ENCODE results near the gene ABCA13. TPM values are rescaled to one million over a fixed set of nuclear protein-coding genes. Genes with fewer than 3 reads are reported as not detected.

The ABCA13 gene
- total RNA-seq, 3 donors from 2014 or later, result 0.43 to 1.6 (median 1.1) TPM

DNA sequence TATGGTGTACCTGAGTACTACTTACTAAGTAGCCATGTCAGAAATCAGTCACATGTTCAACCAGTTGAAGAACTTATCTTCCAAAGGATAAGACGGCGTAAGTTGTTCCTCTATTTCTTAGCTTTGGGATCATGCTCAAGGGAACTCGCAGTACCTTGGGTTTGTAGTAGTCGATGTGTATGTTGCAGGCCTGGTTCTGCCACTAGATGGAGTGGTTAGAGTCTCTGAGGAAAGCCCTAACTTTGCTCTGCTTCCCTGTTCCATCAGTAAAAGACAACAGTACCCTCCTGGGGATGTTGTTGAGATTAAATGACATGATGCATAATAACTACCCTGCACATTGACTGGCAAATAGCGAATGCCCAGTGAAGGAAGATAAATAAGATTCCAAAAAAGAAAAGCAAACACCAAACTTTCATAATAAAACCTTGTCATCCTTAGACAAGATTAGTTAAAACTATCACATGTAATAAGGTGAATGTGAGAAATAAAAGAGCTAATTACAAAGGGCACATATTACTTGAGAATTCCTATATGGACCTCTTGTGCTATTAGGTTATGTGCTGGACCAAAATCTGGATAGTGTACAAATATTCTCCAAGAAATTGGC is 165.9 kb downstream of the ABCA13 start:
- Histone ChIP-seq H3K4me3 (no peak overlapping the region), H3K9me3 (no peaks in the 10 kb centered on the region), H3K36me3 (ENCODE audit: low read depth) (no peaks in the 10 kb centered on the region), H3K4me1 (ENCODE audit: low read depth) (no peaks in the 10 kb centered on the region)
- TF ChIP-seq, protein P1, sequence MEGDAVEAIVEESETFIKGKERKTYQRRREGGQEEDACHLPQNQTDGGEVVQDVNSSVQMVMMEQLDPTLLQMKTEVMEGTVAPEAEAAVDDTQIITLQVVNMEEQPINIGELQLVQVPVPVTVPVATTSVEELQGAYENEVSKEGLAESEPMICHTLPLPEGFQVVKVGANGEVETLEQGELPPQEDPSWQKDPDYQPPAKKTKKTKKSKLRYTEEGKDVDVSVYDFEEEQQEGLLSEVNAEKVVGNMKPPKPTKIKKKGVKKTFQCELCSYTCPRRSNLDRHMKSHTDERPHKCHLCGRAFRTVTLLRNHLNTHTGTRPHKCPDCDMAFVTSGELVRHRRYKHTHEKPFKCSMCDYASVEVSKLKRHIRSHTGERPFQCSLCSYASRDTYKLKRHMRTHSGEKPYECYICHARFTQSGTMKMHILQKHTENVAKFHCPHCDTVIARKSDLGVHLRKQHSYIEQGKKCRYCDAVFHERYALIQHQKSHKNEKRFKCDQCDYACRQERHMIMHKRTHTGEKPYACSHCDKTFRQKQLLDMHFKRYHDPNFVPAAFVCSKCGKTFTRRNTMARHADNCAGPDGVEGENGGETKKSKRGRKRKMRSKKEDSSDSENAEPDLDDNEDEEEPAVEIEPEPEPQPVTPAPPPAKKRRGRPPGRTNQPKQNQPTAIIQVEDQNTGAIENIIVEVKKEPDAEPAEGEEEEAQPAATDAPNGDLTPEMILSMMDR (IDR thresholded peaks at IDR 0.05), result no peak
- no peak for ATAC-seq
- DNase-seq, result peak in 1 of 3 donors; percentile 30
- intact Hi-C loops (cut with DNase I, micrococcal nuclease), result no loop called here

DNA sequence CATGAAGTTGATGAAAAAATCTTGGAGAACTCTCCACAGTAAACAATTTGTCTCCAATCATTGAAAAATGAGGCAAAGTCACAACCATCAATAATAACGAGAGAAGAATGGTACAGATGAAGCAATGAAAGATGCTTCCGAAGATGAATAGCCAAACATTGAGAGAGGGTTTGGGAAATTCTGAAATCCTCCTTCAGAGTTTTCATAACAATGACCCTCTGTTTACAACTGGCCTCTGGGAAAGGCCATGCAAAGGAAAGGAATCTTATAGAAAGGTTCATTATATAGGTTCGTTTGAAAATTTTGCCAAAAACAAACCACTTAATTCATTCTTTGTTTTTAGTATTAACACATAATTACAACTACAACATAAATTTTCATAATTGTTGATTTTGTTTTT is 166.5 kb downstream of the ABCA13 start:
- DNase-seq (no peak), ATAC-seq (no peak)
- TF ChIP-seq, protein P1 (IDR thresholded peaks at IDR 0.05), result no peak
- Histone ChIP-seq H3K9me3 (no peaks in the 10 kb centered on the region), H3K4me1 (ENCODE audit: low read depth) (no peaks in the 10 kb centered on the region), H3K36me3 (ENCODE audit: low read depth) (no peaks in the 10 kb centered on the region), H3K4me3 (no peak overlapping the region)
- intact Hi-C loops (cut with DNase I, micrococcal nuclease), result no loop called here

DNA sequence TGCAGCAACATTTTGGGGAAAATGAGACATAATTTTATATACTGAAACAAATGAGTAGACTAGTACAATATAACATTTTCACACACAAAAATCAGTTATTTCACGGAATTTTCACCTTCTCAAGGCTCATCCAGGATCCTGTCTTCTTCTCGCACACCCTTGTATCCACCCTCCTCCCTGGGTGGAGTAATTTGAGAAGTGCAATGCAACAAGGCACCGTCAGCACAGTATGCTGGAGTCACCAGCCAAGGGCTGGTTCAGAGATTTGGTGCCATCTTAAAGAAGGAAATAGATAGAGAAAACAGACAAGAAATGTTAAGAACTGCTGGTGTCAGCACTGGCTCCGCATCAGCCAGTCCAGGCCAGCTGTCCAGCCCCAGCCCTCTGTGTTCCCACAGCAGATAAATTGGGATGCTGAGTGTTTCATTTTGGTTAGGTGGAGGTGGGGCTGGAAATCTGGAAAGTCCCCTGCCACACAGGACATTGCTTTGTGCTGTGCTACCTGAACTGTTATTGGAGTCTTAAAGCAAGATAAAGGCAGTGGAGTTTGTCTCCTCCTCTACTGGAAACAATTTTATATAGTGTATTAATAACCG is 176.1 kb downstream of the ABCA13 start:
- no peaks in the 10 kb centered on the region for H3K36me3 ChIP-seq (ENCODE audit: low read depth)
- intact Hi-C loops (cut with DNase I, micrococcal nuclease), result no loop called here
- H3K4me3 ChIP-seq, result no peak overlapping the region
- TF ChIP-seq, protein P1 (IDR thresholded peaks at IDR 0.05), result no peak
- no peaks in the 10 kb centered on the region for H3K4me1 ChIP-seq (ENCODE audit: low read depth)
- DNase-seq (no peak), ATAC-seq (no peak)
- no peaks in the 10 kb centered on the region for H3K9me3 ChIP-seq

DNA sequence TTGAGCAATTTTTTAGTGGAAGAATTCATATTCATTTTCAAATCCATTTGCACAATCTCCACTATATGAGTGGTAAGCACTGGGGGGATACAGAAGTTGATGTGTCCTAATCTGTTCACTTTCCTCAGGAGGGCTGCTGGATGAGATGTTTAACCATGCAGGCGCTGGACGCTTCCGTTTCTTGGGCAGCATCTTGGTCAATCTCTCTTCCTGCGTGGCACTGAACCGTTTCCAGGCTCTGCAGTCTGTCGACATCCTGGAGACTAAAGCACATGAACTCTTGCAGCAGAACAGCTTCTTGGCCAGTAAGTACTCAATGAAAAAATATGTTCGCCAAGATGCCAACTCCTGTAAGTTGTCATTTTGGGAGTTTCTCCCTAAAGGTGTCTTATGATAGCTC is 179.3 kb downstream of the ABCA13 start:
- H3K4me3 ChIP-seq, result no peak overlapping the region
- H3K4me1 ChIP-seq (ENCODE audit: low read depth), result no peaks in the 10 kb centered on the region
- intact Hi-C loops (cut with DNase I, micrococcal nuclease), result no loop called here
- DNase-seq (no peak), ATAC-seq (no peak)
- no peaks in the 10 kb centered on the region for H3K9me3 ChIP-seq
- TF ChIP-seq, protein P1 (IDR thresholded peaks at IDR 0.05), result no peak
- no peaks in the 10 kb centered on the region for H3K36me3 ChIP-seq (ENCODE audit: low read depth)

DNA sequence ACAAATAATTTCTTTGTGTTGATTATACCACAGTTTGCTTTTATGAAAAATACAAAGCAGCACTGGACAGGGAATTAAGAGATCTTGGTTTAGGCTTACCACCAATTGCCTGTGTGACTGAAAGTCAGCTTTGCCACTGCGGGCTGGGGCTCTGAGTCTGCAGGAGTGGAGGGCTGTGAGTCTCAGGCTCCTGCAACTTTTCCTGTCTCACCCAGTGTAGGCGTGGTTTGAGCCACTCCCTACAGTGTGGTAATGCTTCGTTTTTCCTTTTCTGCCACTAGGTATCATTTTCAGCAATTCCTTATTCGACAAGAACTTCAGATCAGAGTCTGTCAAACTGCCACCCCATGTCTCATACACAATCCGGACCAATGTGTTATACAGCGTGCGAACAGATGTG is 180.6 kb downstream of the ABCA13 start:
- Histone ChIP-seq H3K4me3 (no peak overlapping the region), H3K36me3 (ENCODE audit: low read depth) (no peaks in the 10 kb centered on the region), H3K4me1 (ENCODE audit: low read depth) (no peaks in the 10 kb centered on the region), H3K9me3 (no peaks in the 10 kb centered on the region)
- no peak for ATAC-seq
- intact Hi-C loops (cut with DNase I, micrococcal nuclease), result no loop called here
- TF ChIP-seq, protein P1 (IDR thresholded peaks at IDR 0.05), result no peak
- no peak for DNase-seq
